Loucy (cell line): ENCODE results near the gene NDUFAF2.

Experiments used
- H2AFZ ChIP-seq: fragments of 200-600 bp; sonication (generic); 2 replicates; pipeline ENCODE4 v1.6.0; 2016; ENCODE audit warnings: antibody characterized with exemption, mild to moderate bottlenecking, low read length, moderate library complexity
- H3F3A ChIP-seq: fragments of 200-600 bp; 2 replicates; pipeline ENCODE4 v1.6.0; 2016; ENCODE audit warnings: antibody characterized with exemption, low read depth, mild to moderate bottlenecking
- H3K27me3 ChIP-seq: fragments of 200-600 bp; sonication (generic); 2 replicates; pipeline ENCODE4 v1.6.1; 2014; ENCODE audit warnings: low read length, mild to moderate bottlenecking; ENCODE audit not compliant: insufficient read depth, poor library complexity, severe bottlenecking
- H3K36me3 ChIP-seq: fragments of 200-600 bp; sonication (generic); 2 replicates; pipeline ENCODE4 v1.6.1; 2016; ENCODE audit warnings: low read length; ENCODE audit not compliant: insufficient read depth
- H3K4me1 ChIP-seq: fragments of 200-600 bp; sonication (generic); 2 replicates; pipeline ENCODE4 v1.5.1; 2014; ENCODE audit warnings: low read length, mild to moderate bottlenecking; ENCODE audit not compliant: insufficient read depth, poor library complexity, severe bottlenecking
- H3K4me2 ChIP-seq: fragments of 200-600 bp; sonication (generic); 2 replicates; pipeline ENCODE4 v1.6.0; 2014; ENCODE audit warnings: antibody characterized with exemption, low read length, low read depth, mild to moderate bottlenecking; ENCODE audit not compliant: poor library complexity, severe bottlenecking
- H3K4me3 ChIP-seq: fragments of 200-600 bp; sonication (generic); 2 replicates; pipeline ENCODE4 v1.5.1; 2014; ENCODE audit warnings: low read length, mild to moderate bottlenecking, mixed read lengths; ENCODE audit not compliant: poor library complexity, severe bottlenecking
- H3K79me2 ChIP-seq: fragments of 200-600 bp; sonication (generic); 2 replicates; pipeline ENCODE4 v1.6.1; 2014; ENCODE audit warnings: low read length; ENCODE audit not compliant: insufficient read depth
- H3K9ac ChIP-seq: fragments of 200-600 bp; sonication (generic); 2 replicates; pipeline ENCODE4 v1.6.0; 2014; ENCODE audit warnings: mild to moderate bottlenecking, low read depth, low read length, moderate library complexity; ENCODE audit not compliant: poor library complexity, severe bottlenecking
- H3K9me2 ChIP-seq: fragments of 200-600 bp; sonication (generic); replicated peaks from 2 replicates; pipeline ENCODE4 v1.6.1; 2016; ENCODE audit warnings: low read depth, low read length, mixed read lengths
- H3K9me3 ChIP-seq: fragments of 200-600 bp; sonication (generic); 2 replicates; pipeline ENCODE4 v1.6.1; 2014; ENCODE audit warnings: mild to moderate bottlenecking, antibody characterized with exemption, low read length, low read depth; ENCODE audit not compliant: insufficient read depth
- H4K20me1 ChIP-seq: fragments of 200-600 bp; sonication (generic); 2 replicates; pipeline ENCODE4 v1.6.0; 2014; ENCODE audit warnings: antibody characterized with exemption, low read length, mild to moderate bottlenecking; ENCODE audit not compliant: insufficient read depth, poor library complexity, severe bottlenecking
- EZH2phosphoT487 ChIP-seq: fragments of 200-600 bp; IDR thresholded peaks from 2 replicates; pipeline ENCODE4 v1.6.1; 2018; ENCODE audit warnings: antibody characterized with exemption, mild to moderate bottlenecking, moderate library complexity, borderline replicate concordance
- TF ChIP-seq, protein P1 (sequence below): fragments of 200-600 bp; sonication (generic); conservative IDR thresholded peaks from 2 replicates; pipeline ENCODE4 v1.5.1; 2014; ENCODE audit warnings: mild to moderate bottlenecking, antibody characterized with exemption, low read length

The NDUFAF2 gene

DNA sequence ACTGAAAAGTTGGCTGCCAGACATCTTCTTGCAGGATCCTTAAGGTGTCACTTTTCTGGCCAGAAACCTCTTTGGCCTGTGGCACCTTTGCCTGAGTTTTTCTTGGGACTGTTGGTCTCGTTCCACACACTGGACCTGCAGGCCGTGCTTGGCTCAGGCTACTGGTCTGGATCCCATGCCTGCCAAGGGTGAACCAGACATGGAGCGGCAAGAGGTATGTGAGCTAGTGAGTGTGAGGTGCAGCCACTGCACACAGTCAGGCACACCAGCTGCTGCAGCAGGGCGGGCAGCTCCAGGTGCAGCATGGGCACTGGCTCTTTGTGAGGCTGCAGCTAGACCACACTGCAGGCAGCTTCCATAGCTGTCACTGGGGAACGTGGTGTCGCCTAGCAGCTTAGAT, 47.9 kb downstream of the NDUFAF2 start:
- Histone ChIP-seq H3K79me2 (no peaks in the 10 kb centered on the region), H3K9ac (no peak overlapping the region), H3K4me1 (no peaks in the 10 kb centered on the region), H4K20me1 (no peaks in the 10 kb centered on the region), H3K27me3 (no peaks in the 10 kb centered on the region), H3K4me3 (no peak overlapping the region), H3K9me2 (no peaks in the 10 kb centered on the region), H3K9me3 (peaks cover 14% of the 10 kb centered on the region; the same call in 1 of the 2 replicates), H3K4me2 (no peak overlapping the region), H2AFZ (no peak overlapping the region), H3K36me3 (no peaks in the 10 kb centered on the region), H3F3A (no peaks in the 10 kb centered on the region)
- TF ChIP-seq EZH2phosphoT487 = no peak
- TF ChIP-seq, protein P1, sequence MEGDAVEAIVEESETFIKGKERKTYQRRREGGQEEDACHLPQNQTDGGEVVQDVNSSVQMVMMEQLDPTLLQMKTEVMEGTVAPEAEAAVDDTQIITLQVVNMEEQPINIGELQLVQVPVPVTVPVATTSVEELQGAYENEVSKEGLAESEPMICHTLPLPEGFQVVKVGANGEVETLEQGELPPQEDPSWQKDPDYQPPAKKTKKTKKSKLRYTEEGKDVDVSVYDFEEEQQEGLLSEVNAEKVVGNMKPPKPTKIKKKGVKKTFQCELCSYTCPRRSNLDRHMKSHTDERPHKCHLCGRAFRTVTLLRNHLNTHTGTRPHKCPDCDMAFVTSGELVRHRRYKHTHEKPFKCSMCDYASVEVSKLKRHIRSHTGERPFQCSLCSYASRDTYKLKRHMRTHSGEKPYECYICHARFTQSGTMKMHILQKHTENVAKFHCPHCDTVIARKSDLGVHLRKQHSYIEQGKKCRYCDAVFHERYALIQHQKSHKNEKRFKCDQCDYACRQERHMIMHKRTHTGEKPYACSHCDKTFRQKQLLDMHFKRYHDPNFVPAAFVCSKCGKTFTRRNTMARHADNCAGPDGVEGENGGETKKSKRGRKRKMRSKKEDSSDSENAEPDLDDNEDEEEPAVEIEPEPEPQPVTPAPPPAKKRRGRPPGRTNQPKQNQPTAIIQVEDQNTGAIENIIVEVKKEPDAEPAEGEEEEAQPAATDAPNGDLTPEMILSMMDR = no peak

DNA sequence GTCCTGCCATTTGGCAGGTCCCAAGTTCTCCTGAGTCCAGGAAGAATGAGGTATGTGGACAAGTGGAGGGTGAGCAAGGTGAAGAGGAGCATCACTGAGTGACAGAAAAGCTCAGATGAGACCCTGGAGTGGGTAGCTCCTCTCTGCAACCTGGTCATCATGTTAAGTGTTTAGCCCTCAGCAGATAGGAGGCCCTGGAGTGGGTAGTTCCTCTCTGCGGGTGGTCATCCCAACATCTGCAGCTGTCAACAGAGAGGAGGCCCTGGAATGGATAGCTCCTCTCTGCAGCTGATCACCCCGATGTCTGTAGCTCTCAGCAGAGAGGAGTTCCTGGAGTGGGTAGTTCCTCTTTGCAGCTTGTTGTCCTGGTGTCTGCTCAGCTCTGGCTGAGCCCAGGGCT, 48.4 kb downstream of the NDUFAF2 start:
- no peak overlapping the region for H3K4me2 ChIP-seq
- no peaks in the 10 kb centered on the region for H3K36me3 ChIP-seq
- H3F3A ChIP-seq = no peaks in the 10 kb centered on the region
- no peak overlapping the region for H2AFZ ChIP-seq
- TF ChIP-seq EZH2phosphoT487 = no peak
- TF ChIP-seq, protein P1 = no peak
- peaks cover 10% of the 10 kb centered on the region; the same call in 1 of the 2 replicates for H3K9me3 ChIP-seq
- H3K4me1 ChIP-seq = no peaks in the 10 kb centered on the region
- no peaks in the 10 kb centered on the region for H3K27me3 ChIP-seq
- no peaks in the 10 kb centered on the region for H3K79me2 ChIP-seq
- no peak overlapping the region for H3K9ac ChIP-seq
- no peaks in the 10 kb centered on the region for H4K20me1 ChIP-seq
- H3K9me2 ChIP-seq = no peaks in the 10 kb centered on the region
- H3K4me3 ChIP-seq = no peak overlapping the region

DNA sequence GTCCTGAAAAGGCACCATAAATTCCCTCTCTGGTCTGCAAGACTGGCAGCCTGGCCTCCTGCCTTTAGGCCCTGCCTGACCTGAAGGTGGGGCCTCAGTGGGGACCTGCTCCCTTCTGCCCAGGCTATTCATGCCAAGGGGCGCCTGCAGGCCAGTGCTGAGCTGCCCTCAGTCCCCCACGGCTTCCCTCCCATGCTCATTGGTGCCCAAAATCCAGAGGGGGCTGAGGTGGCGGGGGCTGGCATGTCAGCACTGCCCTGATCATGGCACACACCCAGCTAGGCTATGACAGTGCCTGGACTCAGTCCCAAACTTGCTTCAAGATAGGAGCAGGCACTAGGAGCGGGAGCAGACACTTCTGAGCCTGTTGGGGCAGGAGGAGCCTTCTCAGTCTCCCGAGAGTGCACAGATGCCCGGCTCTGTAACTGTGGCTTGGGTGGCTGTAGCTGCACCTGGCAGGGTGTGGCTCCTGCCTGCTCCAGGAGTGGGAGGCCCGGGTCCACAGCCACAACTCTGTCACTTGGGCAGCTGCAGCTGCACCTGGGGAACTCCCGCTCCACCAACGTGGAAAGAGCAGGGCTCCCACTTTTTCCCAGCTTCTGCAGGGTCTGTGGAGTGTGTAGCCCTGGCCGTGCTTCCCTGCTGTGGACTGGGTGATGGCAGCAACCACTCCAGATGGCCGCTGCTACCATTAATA, 49.0 kb downstream of the NDUFAF2 start:
- no peaks in the 10 kb centered on the region for H3K4me1 ChIP-seq
- no peak overlapping the region for H2AFZ ChIP-seq
- no peaks in the 10 kb centered on the region for H3K27me3 ChIP-seq
- no peak overlapping the region for H3K4me2 ChIP-seq
- no peaks in the 10 kb centered on the region for H3K79me2 ChIP-seq
- H3K9me2 ChIP-seq = no peaks in the 10 kb centered on the region
- peaks cover 10% of the 10 kb centered on the region; the same call in 1 of the 2 replicates for H3K9me3 ChIP-seq
- H3K36me3 ChIP-seq = no peaks in the 10 kb centered on the region
- H4K20me1 ChIP-seq = no peaks in the 10 kb centered on the region
- no peak overlapping the region for H3K9ac ChIP-seq
- no peak overlapping the region for H3K4me3 ChIP-seq
- H3F3A ChIP-seq = no peaks in the 10 kb centered on the region
- TF ChIP-seq EZH2phosphoT487 = no peak
- TF ChIP-seq, protein P1 = no peak
